ENCODE measurements around the gene SLC25A15.
"Not testable (repeated sequence)": the region's sequence is repeated elsewhere in the genome, so short reads cannot be mapped to it uniquely, and the experiment has no call there.

SLC25A15 gene

GRCh38 chr13:40781717-40782116 lies 7.7 kb upstream of the SLC25A15 start:
- no peak for DNase-seq (ENCODE audit: low spot score)

GRCh38 chr13:40782971-40783370 lies 6.4 kb upstream of the SLC25A15 start:
- not testable (repeated sequence) for DNase-seq (ENCODE audit: low spot score)

GRCh38 chr13:40784540-40784939 lies 4.9 kb upstream of the SLC25A15 start:
- no peak for DNase-seq (ENCODE audit: low spot score)

- no peak for DNase-seq (ENCODE audit: low spot score)
These were observed 2.8 kb upstream of the SLC25A15 start for GRCh38 chr13:40786568-40786996.

- DNase-seq (ENCODE audit: low spot score): no peak
These were observed 2.3 kb upstream of the SLC25A15 start for GRCh38 chr13:40787062-40787461.

GRCh38 chr13:40788540-40789274 lies 704 bp upstream of the SLC25A15 start:
- DNase-seq (ENCODE audit: low spot score): not testable (repeated sequence)

- DNase-seq (ENCODE audit: low spot score): no peak
These were observed 774 bp downstream of the SLC25A15 start for GRCh38 chr13:40790154-40790616.

GRCh38 chr13:40792284-40793051 lies 3.1 kb downstream of the SLC25A15 start:
- DNase-seq (ENCODE audit: low spot score): no peak

- no peak for DNase-seq (ENCODE audit: low spot score)
These were observed 3.9 kb downstream of the SLC25A15 start for GRCh38 chr13:40793339-40793738.

GRCh38 chr13:40794414-40795368 lies 5.3 kb downstream of the SLC25A15 start:
- no peak for DNase-seq (ENCODE audit: low spot score)

GRCh38 chr13:40796649-40797048 lies 7.2 kb downstream of the SLC25A15 start:
- no peak for DNase-seq (ENCODE audit: low spot score)

- DNase-seq (ENCODE audit: low spot score): no peak
These were observed 9.0 kb downstream of the SLC25A15 start for GRCh38 chr13:40798380-40798779.

- DNase-seq (ENCODE audit: low spot score): no peak
These were observed 10.1 kb downstream of the SLC25A15 start for GRCh38 chr13:40799508-40799907.

GRCh38 chr13:40800559-40800958 lies 11.1 kb downstream of the SLC25A15 start:
- DNase-seq (ENCODE audit: low spot score): no peak

- DNase-seq (ENCODE audit: low spot score): no peak
These were observed 12.1 kb downstream of the SLC25A15 start for GRCh38 chr13:40801255-40802217.

- DNase-seq (ENCODE audit: low spot score): no peak
These were observed 13.9 kb downstream of the SLC25A15 start for GRCh38 chr13:40803316-40803715.

- no peak for DNase-seq (ENCODE audit: low spot score)
These were observed 16.8 kb downstream of the SLC25A15 start for GRCh38 chr13:40806241-40806640.

GRCh38 chr13:40809471-40809870 lies 20.1 kb downstream of the SLC25A15 start:
- DNase-seq (ENCODE audit: low spot score): no peak

- no peak for DNase-seq (ENCODE audit: low spot score)
These were observed 22.7 kb downstream of the SLC25A15 start for GRCh38 chr13:40812102-40812501.

GRCh38 chr13:40812724-40813445 lies 23.5 kb downstream of the SLC25A15 start:
- no peak for DNase-seq (ENCODE audit: low spot score)

Data from GM03348 (cell line).